Measurements from ENCODE around the gene VPS13A. TPM values are rescaled to one million over a fixed set of nuclear protein-coding genes. Genes with fewer than 3 reads are reported as not detected.
A peak's percentile ranks its signal among the peaks of the same experiment; 100 is the strongest.

VPS13A gene
- total RNA-seq, 1 experiment from 2014 or later = 31.5 TPM

- TF ChIP-seq ZNF671 (CRISPR knock-in tag; IDR thresholded peaks at IDR 0.05) = no peak
- no peak for TF ChIP-seq CREB1 (CRISPR knock-in tag; IDR thresholded peaks at IDR 0.05)
- no peak for TF ChIP-seq ETV6 (CRISPR knock-in tag; IDR thresholded peaks at IDR 0.05)
- no peak for TF ChIP-seq PRRX2 (CRISPR knock-in tag; IDR thresholded peaks at IDR 0.05)
- no peak for TF ChIP-seq GTF2I (CRISPR knock-in tag; conservative IDR thresholded peaks at IDR 0.05)
- TF ChIP-seq HMGXB4 (CRISPR knock-in tag; IDR thresholded peaks at IDR 0.05) = no peak
- no peak for TF ChIP-seq NFATC4 (CRISPR knock-in tag; IDR thresholded peaks at IDR 0.05)
- no peak for TF ChIP-seq ZNF263 (CRISPR knock-in tag; IDR thresholded peaks at IDR 0.05; ENCODE audit: low read depth)
- TF ChIP-seq ZNF138 (CRISPR knock-in tag; conservative IDR thresholded peaks at IDR 0.05) = no peak
- ChIA-PET POLR2A (no interaction called here), CTCF (interaction anchor here (1.4 kb wide), 1 partner anchor 27 kb away, joined by 7 read pairs; no protein-coding TSS in a partner anchor)
- DNase-seq (ENCODE audit: low spot score) (no peak), ATAC-seq (no peak)
- Mint-ChIP-seq H3K27me3 (ENCODE audit: low read depth) (no peaks in the 10 kb centered on the region), H3K27ac (no peak overlapping the region), H3K4me1 (peaks cover 25% of the 10 kb centered on the region), H3K36me3 (no peaks in the 10 kb centered on the region), H3K9me3 (no peaks in the 10 kb centered on the region), H3K4me3 (no peak overlapping the region)
These were observed 17.1 kb downstream of the VPS13A start for GRCh38 chr9:77194423-77194822.

- TF ChIP-seq MXD4 (CRISPR knock-in tag; IDR thresholded peaks at IDR 0.05; ENCODE audit: borderline replicate concordance) (no peak), ZNF423 (CRISPR knock-in tag; IDR thresholded peaks at IDR 0.05) (no peak), ARID4B (CRISPR knock-in tag; IDR thresholded peaks at IDR 0.05; ENCODE audit: borderline replicate concordance) (no peak), RELA (CRISPR knock-in tag; IDR thresholded peaks at IDR 0.05; ENCODE audit: borderline replicate concordance) (no peak), IRF1 (CRISPR knock-in tag; IDR thresholded peaks at IDR 0.05) (no peak)
- CTCF ChIA-PET = interaction anchor here (0.5 kb wide), 1 partner anchor 21 kb away, joined by 4 read pairs; no protein-coding TSS in a partner anchor
- H3K36me3 Mint-ChIP-seq = peaks cover 18% of the 10 kb centered on the region
- DNase-seq (ENCODE audit: low spot score) = peak; percentile 34
- H3K27ac Mint-ChIP-seq = no peak overlapping the region
- peak; percentile 92 for ATAC-seq
- POLR2A ChIA-PET = no interaction called here
- H3K4me1 Mint-ChIP-seq = peaks cover 10% of the 10 kb centered on the region
- no peaks in the 10 kb centered on the region for H3K27me3 Mint-ChIP-seq (ENCODE audit: low read depth)
- H3K4me3 Mint-ChIP-seq = no peak overlapping the region
- no peaks in the 10 kb centered on the region for H3K9me3 Mint-ChIP-seq
These were observed 32.8 kb downstream of the VPS13A start for GRCh38 chr9:77210116-77210515.

GRCh38 chr9:77211561-77211960 lies 34.2 kb downstream of the VPS13A start:
- no peaks in the 10 kb centered on the region for H3K9me3 Mint-ChIP-seq
- CTCF ChIA-PET = no interaction called here
- H3K27me3 Mint-ChIP-seq (ENCODE audit: low read depth) = no peaks in the 10 kb centered on the region
- TF ChIP-seq IRF1 (CRISPR knock-in tag; IDR thresholded peaks at IDR 0.05) = no peak
- no peak overlapping the region for H3K4me3 Mint-ChIP-seq
- H3K4me1 Mint-ChIP-seq = peaks cover 10% of the 10 kb centered on the region
- peaks cover 18% of the 10 kb centered on the region for H3K36me3 Mint-ChIP-seq
- ATAC-seq (no peak), DNase-seq (ENCODE audit: low spot score) (no peak)
- peak overlapping the region; percentile 27; the same call in 1 of the 2 replicates for H3K27ac Mint-ChIP-seq
- POLR2A ChIA-PET = no interaction called here

Measured in WTC11 (cell line).